HL-60 (cell line): ENCODE results near the gene LEP.

Source experiments
- DNase-seq, 2 experiments: peaks; one replicate each; pipeline ENCODE4 v3.0.0-alpha.2; 2010 to 2020; ENCODE audit warnings: low read depth in 1 of 2, low spot score in 1 of 2
- H3K27ac ChIP-seq: fragments of 250-450 bp; sonication (Bioruptor Pico); replicated peaks from 2 replicates; pipeline ENCODE4 v1.5.1; 2020; ENCODE audit warnings: mild to moderate bottlenecking, moderate library complexity
- H3K27me3 ChIP-seq: fragments of 250-450 bp; sonication (Bioruptor Pico); 2 replicates; pipeline ENCODE4 v1.5.1; 2021; ENCODE audit warnings: mild to moderate bottlenecking, moderate library complexity; ENCODE audit not compliant: insufficient read depth, poor library complexity, severe bottlenecking
- H3K4me3 ChIP-seq: replicated peaks from 2 replicates; pipeline ENCODE4 v1.5.1; 2011; ENCODE audit warnings: mild to moderate bottlenecking, control low read depth, low read length; ENCODE audit not compliant: insufficient read depth
- CTCF ChIP-seq: IDR thresholded peaks from one replicate; pipeline ENCODE4 v1.5.1; 2011; ENCODE audit warnings: low read length, control low read depth, inconsistent platforms; ENCODE audit not compliant: insufficient read depth
- GABPA ChIP-seq: IDR thresholded peaks from 2 replicates; pipeline ENCODE4 v1.6.1; 2012; ENCODE audit warnings: low read depth
- POLR2AphosphoS5 ChIP-seq: IDR thresholded peaks from 2 replicates; pipeline ENCODE4 v1.6.1; 2012; ENCODE audit warnings: low read depth
- REST ChIP-seq: IDR thresholded peaks from 2 replicates; pipeline ENCODE4 v1.6.1; 2012; ENCODE audit warnings: low read depth; ENCODE audit not compliant: insufficient replicate concordance
- SPI1 ChIP-seq: IDR thresholded peaks from 2 replicates; pipeline ENCODE4 v1.6.1; 2012; ENCODE audit warnings: low read depth, mild to moderate bottlenecking, borderline replicate concordance
- long read RNA-seq: library from polyadenylated mRNA; unstranded; transcript quantifications from one replicate; pipeline ENCODE4 v2.0.0, GENCODE V29; 2020

The LEP gene
- long read RNA-seq: 0 reads

GRCh38 chr7:128240696-128241386 lies at the start of gene LEP:
TSS of gene LEP (plus strand) at chr7:128241278. CDS start at chr7:128252019, 10,741 bp downstream.
- no peak for DNase-seq
- Histone ChIP-seq H3K4me3 (no peak within 1 kb of the TSS), H3K27ac (no peak within 1 kb of the TSS), H3K27me3 (no peaks in the 10 kb centered on the region)
- TF ChIP-seq POLR2AphosphoS5 (no peak), REST (no peak), GABPA (no peak), SPI1 (no peak), CTCF (no peak)

- H3K27ac ChIP-seq: no peak overlapping the region
- DNase-seq: no peak
- H3K4me3 ChIP-seq: no peak overlapping the region
- TF ChIP-seq POLR2AphosphoS5 (no peak), SPI1 (no peak), REST (no peak), CTCF (no peak), GABPA (no peak)
- no peaks in the 10 kb centered on the region for H3K27me3 ChIP-seq
These were observed 48.5 kb upstream of the LEP start for GRCh38 chr7:128192497-128193142.

- TF ChIP-seq CTCF (no peak), SPI1 (no peak), REST (no peak), GABPA (no peak), POLR2AphosphoS5 (no peak)
- H3K4me3 ChIP-seq: no peak overlapping the region
- no peak overlapping the region for H3K27ac ChIP-seq
- DNase-seq: no peak
- H3K27me3 ChIP-seq: no peaks in the 10 kb centered on the region
These were observed 46.4 kb upstream of the LEP start for GRCh38 chr7:128194533-128195282.
